GM19023 (cell line): ENCODE measurements around the gene ALDH1B1.
"Not testable (repeated sequence)": the region's sequence is repeated elsewhere in the genome, so short reads cannot be mapped to it uniquely, and the experiment has no call there.

Source experiments
- ATAC-seq: cut with Tn5 transposase; IDR thresholded peaks from one replicate; pipeline ENCODE4 v1.9.1; 2021; ENCODE audit warnings: mild to moderate bottlenecking, moderate library complexity; ENCODE audit not compliant: unreplicated experiment

The ALDH1B1 gene

GRCh38 chr9:38360839-38361472, 31.5 kb upstream of the ALDH1B1 start:
- ATAC-seq: no peak

GRCh38 chr9:38361473-38361850, 31.0 kb upstream of the ALDH1B1 start:
- ATAC-seq: no peak

- ATAC-seq: no peak
Observed at GRCh38 chr9:38362852-38363588, 29.5 kb upstream of the ALDH1B1 start.

GRCh38 chr9:38363589-38363925, 28.9 kb upstream of the ALDH1B1 start:
- no peak for ATAC-seq

- no peak for ATAC-seq
Observed at GRCh38 chr9:38367898-38368297, 24.6 kb upstream of the ALDH1B1 start.

- ATAC-seq: no peak
Observed at GRCh38 chr9:38368731-38369130, 23.8 kb upstream of the ALDH1B1 start.

- ATAC-seq: no peak
Observed at GRCh38 chr9:38370176-38370575, 22.3 kb upstream of the ALDH1B1 start.

GRCh38 chr9:38371495-38371894, 21.0 kb upstream of the ALDH1B1 start:
- ATAC-seq: peak; percentile 76

GRCh38 chr9:38372762-38373619, 19.5 kb upstream of the ALDH1B1 start:
- ATAC-seq: no peak

- no peak for ATAC-seq
Observed at GRCh38 chr9:38373679-38374078, 18.8 kb upstream of the ALDH1B1 start.

GRCh38 chr9:38374847-38375571, 17.5 kb upstream of the ALDH1B1 start:
- no peak for ATAC-seq

GRCh38 chr9:38375572-38375963, 16.9 kb upstream of the ALDH1B1 start:
- ATAC-seq: no peak

GRCh38 chr9:38376021-38376670, 16.4 kb upstream of the ALDH1B1 start:
- ATAC-seq: no peak

GRCh38 chr9:38377336-38378083, 15.0 kb upstream of the ALDH1B1 start:
- not testable (repeated sequence) for ATAC-seq

GRCh38 chr9:38380230-38380871, 12.2 kb upstream of the ALDH1B1 start:
- ATAC-seq: no peak

GRCh38 chr9:38380872-38381534, 11.5 kb upstream of the ALDH1B1 start:
- no peak for ATAC-seq

- ATAC-seq: no peak
Observed at GRCh38 chr9:38382141-38382540, 10.4 kb upstream of the ALDH1B1 start.

- no peak for ATAC-seq
Observed at GRCh38 chr9:38384990-38385848, 7.3 kb upstream of the ALDH1B1 start.
